KMS-11 (cell line): Measurements from ENCODE around the gene CANT1.

Source experiments
- H2AFZ ChIP-seq: fragments of 200-600 bp; sonication (generic); 2 replicates; pipeline ENCODE4 v1.6.1; 2016; ENCODE audit warnings: antibody characterized with exemption, mixed run types, low read depth
- H3K27ac ChIP-seq: fragments of 200-600 bp; sonication (generic); 2 replicates; pipeline ENCODE4 v1.6.1; 2016; ENCODE audit warnings: mild to moderate bottlenecking, mixed run types
- H3K27me3 ChIP-seq: fragments of 200-600 bp; sonication (generic); 2 replicates; pipeline ENCODE4 v1.6.1; 2017; ENCODE audit warnings: mild to moderate bottlenecking, low read depth, mixed run types, moderate library complexity; ENCODE audit not compliant: insufficient read depth
- H3K36me3 ChIP-seq: fragments of 200-600 bp; sonication (generic); 2 replicates; pipeline ENCODE4 v1.6.1; 2017; ENCODE audit warnings: mild to moderate bottlenecking, mixed run types; ENCODE audit not compliant: insufficient read depth
- H3K4me1 ChIP-seq: fragments of 200-600 bp; sonication (generic); 2 replicates; pipeline ENCODE4 v1.6.1; 2016; ENCODE audit warnings: mild to moderate bottlenecking, low read depth, mixed run types; ENCODE audit not compliant: poor library complexity, severe bottlenecking
- H3K4me2 ChIP-seq: fragments of 200-600 bp; sonication (generic); 2 replicates; pipeline ENCODE4 v1.7.0; 2016; ENCODE audit warnings: mild to moderate bottlenecking, mixed run types
- H3K4me3 ChIP-seq: fragments of 200-600 bp; sonication (generic); IDR thresholded peaks from 2 replicates; pipeline ENCODE4 v1.6.1; 2017; ENCODE audit warnings: low read depth, low read length, mixed read lengths; ENCODE audit not compliant: insufficient read depth
- H3K79me2 ChIP-seq: fragments of 200-600 bp; sonication (generic); 2 replicates; pipeline ENCODE4 v1.6.1; 2016; ENCODE audit warnings: low read depth, mixed run types; ENCODE audit not compliant: insufficient read depth
- H3K9ac ChIP-seq: fragments of 200-600 bp; sonication (generic); 2 replicates; pipeline ENCODE4 v1.6.1; 2016; ENCODE audit warnings: mild to moderate bottlenecking, mixed run types
- H4K20me1 ChIP-seq: fragments of 200-600 bp; sonication (generic); 2 replicates; pipeline ENCODE4 v1.6.1; 2016; ENCODE audit warnings: mild to moderate bottlenecking, mixed run types; ENCODE audit not compliant: insufficient read depth
- TF ChIP-seq, protein P1 (sequence below): fragments of 200-600 bp; sonication (generic); conservative IDR thresholded peaks from 2 replicates; pipeline ENCODE4 v1.6.1; 2017; ENCODE audit warnings: low read depth, mild to moderate bottlenecking, antibody characterized with exemption, low read length, moderate library complexity, mixed read lengths

CANT1 gene

DNA sequence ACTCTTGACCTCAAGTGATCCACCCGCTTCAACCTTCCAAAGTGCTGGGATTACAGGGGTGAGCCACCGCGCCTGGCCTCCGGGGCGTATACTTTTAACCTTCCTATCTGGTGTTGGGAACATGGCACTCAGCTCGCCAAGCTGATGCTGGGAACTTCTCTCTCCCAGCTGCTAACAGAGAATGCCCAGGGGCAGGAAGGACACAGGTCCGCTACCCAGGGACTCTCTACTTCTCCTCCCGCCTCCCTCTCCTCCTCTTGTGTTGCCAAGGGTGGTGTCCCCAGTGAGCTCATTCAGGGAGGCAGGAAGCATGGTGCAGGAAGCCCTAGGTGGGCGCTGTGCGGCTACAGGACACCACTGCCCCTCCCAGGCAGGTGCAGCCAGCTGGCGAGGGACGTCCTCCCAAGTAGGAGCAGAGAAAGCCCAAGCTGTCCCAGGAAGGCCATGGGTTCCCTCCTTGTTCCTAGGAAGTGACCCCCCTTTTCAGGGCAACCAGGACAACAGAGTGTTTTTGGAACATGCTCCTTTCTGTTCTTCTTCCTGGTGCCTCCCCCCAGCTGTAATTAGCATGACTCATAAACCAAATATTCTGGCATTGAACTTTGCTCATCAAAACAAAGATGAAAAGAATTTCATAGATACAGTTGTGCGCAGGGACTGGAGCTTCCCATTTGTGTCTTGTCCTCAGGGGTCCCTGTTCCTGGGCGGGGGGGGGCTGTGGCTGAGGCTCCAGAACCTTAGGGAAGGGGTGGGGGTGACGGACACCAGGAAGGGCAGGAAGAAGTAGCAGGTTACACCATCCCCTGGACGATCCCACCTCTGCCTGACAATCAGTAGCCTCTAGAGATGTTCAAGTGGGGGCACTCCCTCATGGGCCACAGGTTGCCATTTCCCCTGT lies 17.1 kb upstream of the CANT1 start:
- H3K27me3 ChIP-seq, result peaks cover 99% of the 10 kb centered on the region
- no peaks in the 10 kb centered on the region for H3K36me3 ChIP-seq
- no peak overlapping the region for H3K4me3 ChIP-seq
- no peaks in the 10 kb centered on the region for H4K20me1 ChIP-seq
- TF ChIP-seq, protein P1, sequence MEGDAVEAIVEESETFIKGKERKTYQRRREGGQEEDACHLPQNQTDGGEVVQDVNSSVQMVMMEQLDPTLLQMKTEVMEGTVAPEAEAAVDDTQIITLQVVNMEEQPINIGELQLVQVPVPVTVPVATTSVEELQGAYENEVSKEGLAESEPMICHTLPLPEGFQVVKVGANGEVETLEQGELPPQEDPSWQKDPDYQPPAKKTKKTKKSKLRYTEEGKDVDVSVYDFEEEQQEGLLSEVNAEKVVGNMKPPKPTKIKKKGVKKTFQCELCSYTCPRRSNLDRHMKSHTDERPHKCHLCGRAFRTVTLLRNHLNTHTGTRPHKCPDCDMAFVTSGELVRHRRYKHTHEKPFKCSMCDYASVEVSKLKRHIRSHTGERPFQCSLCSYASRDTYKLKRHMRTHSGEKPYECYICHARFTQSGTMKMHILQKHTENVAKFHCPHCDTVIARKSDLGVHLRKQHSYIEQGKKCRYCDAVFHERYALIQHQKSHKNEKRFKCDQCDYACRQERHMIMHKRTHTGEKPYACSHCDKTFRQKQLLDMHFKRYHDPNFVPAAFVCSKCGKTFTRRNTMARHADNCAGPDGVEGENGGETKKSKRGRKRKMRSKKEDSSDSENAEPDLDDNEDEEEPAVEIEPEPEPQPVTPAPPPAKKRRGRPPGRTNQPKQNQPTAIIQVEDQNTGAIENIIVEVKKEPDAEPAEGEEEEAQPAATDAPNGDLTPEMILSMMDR, result no peak
- no peak overlapping the region for H3K4me2 ChIP-seq
- H2AFZ ChIP-seq, result no peak overlapping the region
- no peaks in the 10 kb centered on the region for H3K4me1 ChIP-seq
- H3K79me2 ChIP-seq, result no peaks in the 10 kb centered on the region
- no peak overlapping the region for H3K27ac ChIP-seq
- H3K9ac ChIP-seq, result no peak overlapping the region

DNA sequence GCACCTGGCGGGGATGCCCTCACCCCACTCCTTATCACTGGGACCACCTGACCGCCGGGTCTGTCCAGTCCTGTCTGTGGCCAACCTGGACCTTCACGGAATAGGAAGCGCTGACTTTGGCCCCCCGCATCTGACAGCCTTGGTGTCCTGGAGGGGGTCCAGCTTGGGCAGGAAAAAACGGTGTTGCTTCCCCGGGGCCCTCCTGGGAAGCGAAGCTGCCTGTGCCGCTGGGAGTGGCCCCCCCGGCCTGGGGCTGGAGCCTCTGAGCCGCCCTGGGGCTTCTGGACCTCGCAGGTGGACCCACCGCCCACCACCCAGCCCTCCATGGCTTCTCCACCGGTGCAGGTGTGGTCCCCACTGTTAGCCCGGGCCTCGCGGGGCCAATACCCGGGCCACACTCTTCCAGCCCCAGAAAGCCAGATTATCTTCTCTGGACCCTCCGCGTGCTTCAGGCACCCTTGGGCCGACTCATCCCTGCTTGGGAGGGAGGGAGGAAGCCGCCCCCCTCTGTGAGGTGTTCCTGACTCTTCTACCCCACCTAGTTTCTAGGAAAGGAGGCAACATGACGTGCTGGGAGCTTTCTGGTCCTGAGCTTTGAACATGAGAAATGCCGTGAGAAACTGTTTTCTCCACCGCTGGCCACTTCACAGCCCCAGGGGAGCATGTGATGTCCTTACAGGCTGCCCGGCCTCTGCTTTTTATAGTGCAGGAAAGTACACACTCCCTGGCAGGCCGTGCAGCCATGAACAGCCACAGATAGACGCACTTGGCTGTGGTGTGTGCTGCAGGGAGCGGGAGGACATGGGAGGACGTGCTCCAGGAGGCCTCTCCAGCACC lies 15.6 kb upstream of the CANT1 start:
- no peaks in the 10 kb centered on the region for H3K4me1 ChIP-seq
- no peak overlapping the region for H3K27ac ChIP-seq
- peak overlapping the region; percentile 87 for H3K4me2 ChIP-seq
- TF ChIP-seq, protein P1, result no peak
- no peaks in the 10 kb centered on the region for H3K36me3 ChIP-seq
- no peaks in the 10 kb centered on the region for H3K79me2 ChIP-seq
- H3K9ac ChIP-seq, result no peak overlapping the region
- no peaks in the 10 kb centered on the region for H4K20me1 ChIP-seq
- H3K4me3 ChIP-seq, result no peak overlapping the region
- peaks cover 99% of the 10 kb centered on the region for H3K27me3 ChIP-seq
- H2AFZ ChIP-seq, result 0 out of 2 replicates have a peak overlapping the region, but pooled peaks have one; percentile 55

DNA sequence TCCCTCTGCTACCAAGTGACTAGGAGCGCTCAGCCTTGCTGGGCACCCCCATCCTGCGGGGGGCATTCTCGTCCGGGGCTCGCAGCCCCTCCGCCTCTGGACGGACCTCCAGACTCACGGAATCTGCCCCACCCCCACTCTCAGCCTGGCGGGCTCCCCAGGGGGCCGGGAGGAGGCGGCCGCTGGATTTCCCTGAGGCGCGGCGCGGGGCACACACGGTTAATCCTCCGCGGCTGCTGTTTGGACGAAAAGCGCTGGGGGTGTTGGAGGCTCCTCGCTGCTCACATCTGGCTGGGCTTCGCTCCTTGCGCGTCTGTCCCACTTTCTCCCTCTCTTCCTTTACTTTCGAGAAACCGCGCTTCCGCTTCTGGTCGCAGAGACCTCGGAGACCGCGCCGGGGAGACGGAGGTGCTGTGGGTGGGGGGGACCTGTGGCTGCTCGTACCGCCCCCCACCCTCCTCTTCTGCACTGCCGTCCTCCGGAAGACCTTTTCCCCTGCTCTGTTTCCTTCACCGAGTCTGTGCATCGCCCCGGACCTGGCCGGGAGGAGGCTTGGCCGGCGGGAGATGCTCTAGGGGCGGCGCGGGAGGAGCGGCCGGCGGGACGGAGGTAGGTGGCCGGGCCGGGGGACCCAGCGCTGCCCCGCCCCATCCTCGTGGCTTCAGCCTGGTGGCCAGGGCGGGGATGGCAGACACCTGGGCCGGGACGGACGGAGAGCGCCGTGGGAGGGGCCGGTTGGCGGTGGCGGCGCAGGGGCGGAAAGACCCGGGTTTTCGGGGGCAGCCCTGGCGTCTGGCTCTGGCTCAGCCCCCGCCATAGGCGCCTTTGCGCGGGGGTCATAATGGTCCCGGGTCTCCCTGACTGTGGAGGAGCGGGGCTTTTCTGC lies 14.6 kb upstream of the CANT1 start, which contains the start of gene C1QTNF1:
Gene C1QTNF1 (plus strand): TSS at position 284 of the 886 bp plus-strand sequence. CDS start 19,800 bp downstream, outside the sequence.
- TF ChIP-seq, protein P1, result no peak; the same call in 1 of the 2 replicates
- no peak within 1 kb of the TSS for H3K9ac ChIP-seq
- no peak within 1 kb of the TSS for H3K27ac ChIP-seq
- H3K4me3 ChIP-seq, result no peak within 1 kb of the TSS
- H2AFZ ChIP-seq, result peak within 1 kb of the TSS; percentile 55
- H3K4me1 ChIP-seq, result no peaks in the 10 kb centered on the region
- H3K36me3 ChIP-seq, result no peaks in the 10 kb centered on the region
- peaks cover 99% of the 10 kb centered on the region for H3K27me3 ChIP-seq
- no peaks in the 10 kb centered on the region for H3K79me2 ChIP-seq
- peak within 1 kb of the TSS; percentile 87 for H3K4me2 ChIP-seq
- H4K20me1 ChIP-seq, result no peaks in the 10 kb centered on the region
